NCI-H128 (cell line): Measurements from ENCODE around the gene RABAC1.
"Not testable (repeated sequence)": the region's sequence is repeated elsewhere in the genome, so short reads cannot be mapped to it uniquely, and the experiment has no call there.

Experiments used
- DNase-seq: peaks from one replicate; lab custom pipeline; 2025; ENCODE audit not compliant: unreplicated experiment; lab: John Stamatoyannopoulos, UW

Gene RABAC1

DNA sequence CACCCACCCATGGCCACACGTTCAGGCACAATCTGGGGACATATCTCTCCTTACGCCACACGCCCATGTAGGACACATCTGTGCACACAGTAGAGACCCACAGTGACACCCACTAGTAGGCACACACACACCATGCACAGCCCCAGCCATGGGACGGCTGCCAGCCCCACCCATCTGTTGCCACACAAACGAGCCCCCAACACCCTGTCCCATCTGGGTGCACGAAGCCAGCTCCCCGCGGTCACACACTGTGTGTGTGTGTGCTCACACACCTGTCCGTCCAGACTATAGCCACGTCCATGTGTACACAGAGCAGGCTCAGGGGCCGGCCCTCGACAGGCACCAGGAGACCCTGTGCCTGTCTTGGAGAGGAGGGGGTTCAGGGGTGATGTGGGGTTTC, 41.4 kb downstream of the RABAC1 start:
- DNase-seq, result no peak

DNA sequence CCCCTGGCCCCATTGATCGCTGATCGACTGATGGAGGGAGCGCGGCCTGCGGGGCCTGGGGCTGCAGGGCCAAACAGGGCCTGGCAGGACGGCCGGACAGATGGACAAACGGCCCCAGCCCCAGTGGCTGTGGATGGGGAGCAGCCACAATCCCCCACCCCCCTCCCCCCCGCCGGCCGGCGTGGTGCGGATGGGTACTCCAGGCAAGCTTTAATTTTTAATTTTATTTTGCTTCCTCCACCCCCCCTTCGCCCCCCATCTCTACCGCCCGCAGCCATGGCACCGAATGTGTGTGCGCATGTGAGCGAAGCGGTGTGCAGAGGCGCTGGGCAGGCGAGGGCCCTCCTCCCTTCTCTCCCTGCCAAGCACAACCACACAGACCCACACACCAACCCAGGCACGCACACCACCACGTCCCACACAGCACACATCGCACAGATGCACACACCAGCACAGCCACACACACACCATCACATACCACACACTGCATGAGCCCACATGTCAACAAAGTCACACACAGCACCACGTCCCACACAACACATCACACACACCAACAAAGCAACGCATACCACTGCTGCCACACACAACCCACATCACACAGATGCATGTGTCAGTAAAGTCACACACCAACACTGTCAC, 43.2 kb downstream of the RABAC1 start:
- DNase-seq, result no peak

DNA sequence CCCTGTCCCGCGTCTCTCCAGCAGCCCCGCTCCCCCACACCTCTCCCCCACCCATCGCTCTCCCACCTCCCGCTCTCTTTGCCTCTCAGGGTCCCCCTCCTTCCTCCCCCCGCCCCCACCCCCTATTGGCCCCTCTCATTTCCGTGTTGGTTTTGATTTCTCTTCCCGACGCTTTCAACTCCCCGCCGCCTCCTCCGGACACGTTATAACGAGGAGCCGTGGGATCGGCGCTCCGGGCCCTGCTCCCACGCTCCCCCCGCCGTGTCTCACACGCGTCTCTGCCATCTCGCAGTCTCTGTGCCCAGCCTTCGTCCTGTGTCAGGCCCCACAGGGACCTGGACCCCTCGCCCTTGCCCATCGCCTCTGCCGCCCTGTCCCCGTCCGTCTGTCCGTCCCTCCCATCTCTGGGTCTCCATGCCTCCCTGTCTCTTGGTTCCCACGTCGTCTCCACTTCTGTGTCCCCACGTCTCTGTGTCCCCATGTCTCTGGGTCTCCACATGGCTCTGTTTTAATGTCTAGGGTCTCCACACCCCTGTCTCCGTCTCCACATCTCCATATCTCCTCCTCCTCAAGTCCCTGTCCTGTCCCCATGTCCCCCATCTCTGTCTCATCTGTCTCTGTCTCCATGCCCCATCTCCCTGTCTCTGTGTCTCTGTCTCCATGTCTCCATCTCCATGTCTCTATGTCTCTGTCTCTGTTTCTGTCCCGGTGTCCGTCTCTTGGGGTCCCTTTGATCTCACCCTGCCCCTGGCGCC, 43.9 kb downstream of the RABAC1 start:
- no peak for DNase-seq

DNA sequence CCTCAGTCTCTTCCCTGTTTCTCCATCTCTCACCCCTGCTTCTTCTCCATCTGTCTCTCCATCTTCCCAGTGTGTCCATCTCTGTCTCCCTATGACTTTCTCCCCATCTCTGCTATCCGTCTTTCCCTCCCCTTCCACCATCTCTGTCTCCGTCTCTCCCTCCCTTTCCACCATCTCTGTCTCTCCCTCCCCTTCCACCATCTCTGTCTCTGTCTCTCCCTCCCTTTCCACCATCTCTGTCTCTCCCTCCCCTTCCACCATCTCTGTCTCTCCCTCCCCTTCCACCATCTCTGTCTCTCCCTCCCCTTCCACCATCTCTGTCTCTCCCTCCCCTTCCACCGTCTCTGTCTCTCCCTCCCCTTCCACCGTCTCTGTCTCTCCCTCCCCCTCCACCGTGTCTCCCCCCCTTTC, 44.7 kb downstream of the RABAC1 start:
- not testable (repeated sequence) for DNase-seq

DNA sequence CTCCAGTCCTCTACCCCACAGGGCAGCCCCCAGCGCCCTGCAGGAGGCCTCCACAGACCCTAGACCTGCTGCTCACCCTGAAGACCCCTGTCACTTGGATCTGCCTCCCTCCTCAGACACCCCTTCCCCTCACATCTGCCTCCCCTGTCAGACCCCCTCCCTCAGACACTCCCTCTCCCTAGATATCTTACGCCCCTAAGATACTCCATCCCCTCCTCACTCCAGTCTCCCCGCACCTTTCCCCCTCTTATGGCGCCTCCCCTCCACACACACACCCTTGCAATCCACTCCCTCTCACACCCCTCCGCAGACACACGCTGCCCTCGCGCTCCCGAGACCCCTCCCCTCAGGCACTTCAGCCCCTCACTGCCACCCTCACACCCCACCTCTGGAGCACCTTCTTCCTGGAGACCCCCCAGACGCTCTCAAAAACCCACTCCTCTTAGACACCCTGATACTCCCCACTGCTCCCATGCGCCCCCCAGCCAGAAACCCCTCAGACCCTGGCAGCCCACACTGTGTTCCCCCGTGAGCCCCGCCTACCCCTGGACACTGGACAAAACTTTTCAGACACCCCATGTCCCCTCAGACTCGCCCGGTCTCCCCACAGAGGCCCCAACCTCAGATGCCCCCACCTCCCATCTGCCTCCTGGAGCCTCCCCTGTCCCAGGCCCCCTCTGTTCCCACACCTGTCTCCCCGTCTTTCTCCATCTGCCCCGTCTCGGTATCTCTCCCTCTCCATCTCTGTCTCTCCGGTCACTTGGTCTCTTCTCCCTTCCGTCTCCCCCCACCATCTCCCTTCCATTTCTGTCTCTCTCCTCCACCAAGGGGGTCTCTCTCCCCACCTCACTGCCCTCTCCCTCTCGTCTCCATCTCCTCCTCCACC, 45.3 kb downstream of the RABAC1 start:
- DNase-seq, result no peak

DNA sequence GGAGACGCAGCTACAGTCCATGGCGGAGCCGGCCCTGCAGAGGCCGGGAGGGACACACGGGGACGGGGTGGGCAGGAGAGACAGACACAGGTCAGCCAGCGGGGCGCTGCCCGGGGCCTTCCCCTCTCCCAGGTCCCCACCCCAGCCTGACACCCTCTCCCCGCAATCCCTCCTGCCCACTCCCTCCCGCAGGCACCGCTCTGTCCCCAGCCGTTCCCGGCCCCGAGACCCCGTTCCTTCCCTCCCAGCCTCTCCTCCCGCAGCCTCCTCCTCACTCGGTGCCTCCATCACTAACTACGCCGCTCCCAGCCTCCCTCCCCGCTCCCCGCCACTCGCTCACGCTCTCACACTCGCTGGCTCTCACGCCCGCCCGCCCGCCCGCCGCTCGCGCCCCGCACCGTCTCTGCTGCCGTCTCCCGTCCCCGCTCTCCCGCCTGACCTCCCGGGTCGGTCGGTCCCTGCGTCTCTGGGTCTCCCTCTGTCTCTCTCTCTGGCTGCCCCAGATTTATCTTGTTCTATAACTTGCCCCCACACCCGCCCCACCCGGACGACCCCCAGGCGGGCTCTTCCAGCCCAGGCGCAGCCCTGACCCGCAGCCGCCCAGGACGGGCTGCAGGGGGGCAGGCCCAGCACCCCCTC, 46.1 kb downstream of the RABAC1 start:
- DNase-seq, result no peak

DNA sequence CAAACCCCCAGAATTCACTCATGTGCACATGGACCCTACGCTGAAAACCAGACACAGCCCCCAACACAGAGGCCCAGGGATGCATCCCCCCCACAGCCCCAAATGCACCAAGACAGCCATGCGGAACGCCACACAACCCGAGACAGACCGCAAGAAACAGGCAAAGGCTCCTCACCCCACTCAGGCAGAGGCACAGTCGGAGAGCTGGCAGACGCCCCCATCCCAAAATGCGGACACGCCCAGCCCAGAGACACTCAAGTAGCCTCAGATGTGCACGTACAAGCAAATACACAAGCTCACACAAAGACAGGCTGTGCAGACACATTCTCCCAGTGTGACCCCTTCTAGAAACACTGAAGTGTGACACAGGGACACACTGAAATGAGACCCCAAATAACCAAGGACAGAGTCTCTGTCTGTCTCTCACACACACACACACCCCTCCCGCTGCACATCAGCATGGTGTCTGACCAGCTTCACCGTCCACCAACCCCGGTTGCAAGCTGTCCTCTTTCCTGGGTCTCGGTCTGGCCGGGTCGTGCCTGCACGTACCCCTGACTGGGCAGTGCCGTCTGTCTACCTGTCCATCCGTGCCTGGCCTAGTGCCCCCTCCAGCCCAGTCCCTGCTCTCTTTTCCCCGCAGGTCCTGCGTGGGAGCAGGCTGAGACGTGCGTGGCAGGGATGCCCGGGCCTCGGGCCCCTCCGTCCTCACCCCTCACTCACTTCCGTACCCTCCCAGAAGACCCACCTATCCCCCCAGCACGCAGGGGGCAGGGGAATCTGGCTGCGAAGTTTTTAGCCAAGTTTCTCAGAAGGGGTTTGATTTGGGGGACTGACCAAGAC, 47.0 kb downstream of the RABAC1 start:
- no peak for DNase-seq

DNA sequence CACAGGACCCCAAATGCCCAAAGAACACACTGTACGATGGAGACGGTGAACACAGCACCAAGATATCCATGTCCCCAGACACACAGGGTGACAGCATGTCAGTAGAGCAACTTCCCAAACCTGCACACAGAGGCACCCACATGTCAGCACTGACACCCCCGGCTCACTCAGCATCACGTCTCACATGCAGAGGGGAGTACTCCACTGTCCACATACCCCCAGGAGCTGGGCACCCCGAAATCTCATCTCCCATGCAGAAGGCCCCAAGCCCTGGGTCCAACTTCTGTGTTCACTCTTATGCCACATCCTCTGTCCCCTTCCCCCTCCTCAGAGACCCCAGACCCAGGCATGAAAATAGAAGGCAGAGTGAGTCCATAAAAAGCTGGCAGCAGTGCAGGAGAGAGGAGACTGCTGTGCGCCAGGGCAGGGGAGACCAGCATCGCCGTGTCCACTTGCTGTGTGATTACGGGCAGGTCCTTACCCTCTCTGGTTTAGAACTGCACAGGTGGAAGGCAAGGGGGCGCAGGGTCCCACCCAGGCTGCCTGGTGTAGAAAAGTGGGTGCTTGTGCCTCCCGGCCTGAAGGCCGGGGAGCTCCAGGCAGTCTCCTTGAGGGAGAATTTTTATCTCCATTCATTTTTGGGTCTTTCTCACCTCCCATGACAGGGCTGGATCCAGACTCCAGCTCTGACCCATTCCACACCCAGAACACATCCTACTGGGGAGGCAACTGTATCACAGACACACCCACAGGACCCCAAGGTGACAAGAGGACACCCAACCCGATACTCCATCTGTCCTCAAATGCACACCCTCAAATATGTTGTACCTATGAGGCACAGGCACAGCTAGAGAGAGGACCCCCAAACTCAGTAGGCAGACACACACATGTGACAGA, 47.9 kb downstream of the RABAC1 start:
- DNase-seq, result no peak

DNA sequence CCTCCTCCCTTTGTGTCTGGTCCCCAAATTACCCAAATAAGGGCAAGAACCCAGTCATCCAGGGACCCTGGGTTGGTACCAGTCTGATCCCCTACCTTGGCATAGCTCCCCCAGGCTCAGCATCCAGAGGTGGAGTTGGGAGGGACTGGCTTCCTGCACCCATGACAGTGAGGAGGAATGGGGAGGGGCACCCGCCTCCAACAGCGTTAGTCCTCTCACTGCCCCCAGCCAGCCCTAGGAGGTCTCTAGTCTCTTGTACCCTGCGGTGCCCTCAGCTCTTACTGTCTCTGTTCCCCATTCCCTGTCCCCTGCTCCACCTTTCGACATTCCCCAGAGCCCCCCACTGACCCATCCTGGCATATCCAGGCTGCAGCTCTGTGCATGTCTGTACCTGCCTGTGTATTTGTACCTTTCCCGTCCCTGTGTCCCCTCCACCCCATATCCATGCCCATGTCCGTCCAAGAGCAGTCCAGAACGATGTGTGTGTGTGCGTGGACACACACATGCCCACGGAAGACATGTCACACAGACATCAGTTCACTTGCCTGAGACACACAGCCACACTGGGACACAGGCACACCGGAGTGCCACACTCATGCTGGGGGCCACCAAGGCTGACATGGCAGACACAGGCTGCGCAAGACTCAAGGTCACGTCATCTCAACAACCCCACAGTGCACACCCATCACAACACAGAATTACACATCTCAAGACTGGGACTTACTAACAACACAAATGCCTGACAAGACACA, 48.7 kb downstream of the RABAC1 start:
- DNase-seq, result no peak

DNA sequence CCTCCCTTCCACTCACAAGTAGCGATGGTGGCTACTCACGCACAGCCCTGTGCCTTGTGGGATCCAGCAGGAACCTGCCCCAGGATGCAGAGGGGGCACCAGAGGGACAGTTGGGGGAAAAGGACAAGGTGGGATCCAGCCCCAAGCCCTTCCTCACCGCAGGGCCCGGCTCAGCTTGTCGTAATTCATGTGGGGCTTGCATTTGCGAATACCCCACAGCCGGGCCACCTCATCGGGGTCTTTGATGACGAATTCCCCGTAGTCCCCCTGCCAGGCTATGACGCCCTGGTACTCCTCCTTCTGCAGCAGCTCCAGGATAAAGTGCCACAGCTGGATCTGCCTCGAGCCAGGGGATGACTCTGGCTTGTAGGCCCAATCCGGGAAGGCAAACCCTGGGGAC, 49.4 kb downstream of the RABAC1 start:
- DNase-seq, result no peak

DNA sequence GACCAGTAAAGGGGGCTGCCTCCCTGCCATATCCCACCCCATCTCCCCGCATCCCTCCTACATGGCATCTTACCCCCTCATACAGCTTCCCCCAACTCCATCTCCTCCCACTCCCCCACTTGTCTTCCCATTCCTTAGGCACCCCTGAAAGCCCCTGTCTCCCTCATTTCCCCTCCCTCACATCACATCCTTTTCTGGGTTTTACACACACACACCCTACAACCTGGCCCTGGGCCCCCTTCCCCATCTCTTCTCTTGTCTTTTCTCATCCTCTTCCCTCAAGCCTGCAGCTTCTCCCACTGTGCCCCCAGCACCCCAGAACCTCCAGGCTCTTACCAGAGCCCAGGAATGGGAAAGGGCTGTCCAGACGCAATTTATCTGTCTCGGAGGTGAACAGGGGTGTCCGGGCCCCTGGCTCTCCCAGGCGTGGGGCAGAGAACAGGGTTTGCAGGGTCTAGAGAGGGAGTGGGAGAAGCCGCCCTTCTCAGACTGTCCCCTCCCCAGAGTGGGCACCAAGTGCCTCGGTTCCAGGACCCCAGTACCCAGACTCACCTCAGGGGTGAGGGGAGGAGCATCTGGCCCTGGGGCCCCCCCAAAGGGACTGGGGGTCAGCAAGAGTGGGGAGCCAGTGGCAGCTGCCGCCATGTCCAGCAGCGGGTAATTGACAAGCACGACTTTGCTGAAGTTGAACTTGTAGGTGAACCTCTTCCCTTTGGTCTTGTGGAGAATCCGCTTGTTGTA, 50.2 kb downstream of the RABAC1 start:
- DNase-seq, result no peak

DNA sequence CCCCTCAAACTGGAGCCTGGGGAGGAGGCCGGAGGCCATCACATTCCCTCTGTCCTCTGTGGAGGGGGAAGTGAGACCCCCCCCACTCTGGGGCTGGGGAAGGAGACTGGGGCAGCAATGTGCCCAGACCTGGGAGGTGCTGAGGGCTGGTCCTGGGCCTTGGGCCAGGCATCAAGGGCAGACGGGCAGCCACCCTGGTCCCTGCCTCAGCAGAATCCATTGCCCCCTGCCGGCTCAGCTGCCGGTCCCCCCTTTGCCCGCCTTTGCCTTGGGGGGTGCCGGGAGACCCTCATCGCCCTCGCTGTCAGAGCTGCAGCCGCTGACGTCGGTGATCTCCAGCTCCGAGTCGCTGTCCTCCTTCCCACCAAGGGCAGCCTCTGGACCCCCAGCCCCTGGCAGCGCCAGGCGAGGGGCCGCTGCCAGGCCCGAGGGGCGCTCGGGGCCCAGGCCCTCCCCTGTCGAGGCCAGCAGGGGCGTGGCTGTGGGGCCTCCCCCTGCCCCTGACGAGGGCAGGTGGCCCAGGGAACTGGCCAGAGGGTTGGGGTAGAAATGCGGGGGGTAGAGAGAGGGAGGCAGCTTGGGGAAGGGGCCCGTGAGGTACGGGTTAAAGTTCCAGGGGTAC, 51.0 kb downstream of the RABAC1 start:
- no peak for DNase-seq

DNA sequence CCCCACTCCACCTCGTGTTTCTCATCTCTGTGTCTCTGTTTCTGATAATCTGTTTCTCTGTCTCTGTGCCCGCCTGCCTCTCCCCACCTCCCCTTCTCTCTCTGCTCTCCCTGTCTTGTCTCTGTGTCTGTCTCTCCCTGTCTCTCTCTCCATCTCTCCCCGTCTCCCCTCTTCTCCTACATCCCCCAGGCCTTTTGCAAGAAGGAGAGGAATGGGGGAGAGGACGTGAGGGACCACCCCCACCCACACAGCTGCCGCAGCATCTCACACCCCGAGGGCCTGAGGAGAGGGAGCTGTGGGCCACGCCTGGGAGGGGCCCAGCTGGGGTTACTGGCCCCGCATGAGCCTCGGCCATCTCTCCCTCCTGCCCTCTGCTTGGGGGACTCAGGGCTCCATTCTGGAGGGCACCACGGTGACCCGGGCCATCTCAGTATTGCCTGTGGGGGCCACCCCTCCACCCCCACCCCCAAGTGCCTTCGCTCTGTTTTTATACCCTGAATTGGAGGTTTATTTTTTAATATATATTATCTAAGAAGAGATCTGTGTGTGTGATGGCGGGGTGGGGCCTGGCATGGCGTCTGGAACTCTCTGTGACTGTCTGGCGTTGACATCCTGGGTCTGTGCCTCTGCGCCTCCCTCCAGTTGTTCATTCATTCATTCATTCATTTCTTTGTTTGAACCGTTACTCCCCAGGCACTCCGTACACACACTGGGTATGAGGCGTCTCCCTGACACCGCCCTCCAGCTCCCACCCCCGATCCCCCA, 52.0 kb downstream of the RABAC1 start:
- no peak for DNase-seq
